ENCODE measurements around the gene HOXA3. TPM values are rescaled to one million over a fixed set of nuclear protein-coding genes. Genes with fewer than 3 reads are reported as not detected.
A peak's percentile ranks its signal among the peaks of the same experiment; 100 is the strongest.

HOXA3 gene
- total and polyA plus RNA-seq, 5 donors = 0.28 to 1.3 (median 0.51) TPM

GRCh38 chr7:27175626-27176523 is 23.5 kb upstream of the HOXA3 start:
- intact Hi-C loops (cut with DNase I) = no loop called here
- peaks cover 5% of the 10 kb centered on the region for H3K27me3 ChIP-seq (ENCODE audit: control insufficient read depth, insufficient read depth)
- H3K4me3 ChIP-seq (ENCODE audit: low read length) = no peak overlapping the region
- H3K9me3 ChIP-seq (ENCODE audit: control insufficient read depth, low read length) = no peaks in the 10 kb centered on the region
- no peak for ATAC-seq
- WGBS = 52% methylated on average over 40 of the region's 40 CpGs
- peak in 2 of 3 donors; percentile 18 to 53 for DNase-seq
- no peaks in the 10 kb centered on the region for H3K4me1 ChIP-seq (ENCODE audit: control insufficient read depth, insufficient read depth, low read length)
- no peak overlapping the region for H3K27ac ChIP-seq (ENCODE audit: low read length)

GRCh38 chr7:27174874-27175625 is 22.7 kb upstream of the HOXA3 start:
- peak in 2 of 3 donors; percentile 3 to 29 for DNase-seq
- Histone ChIP-seq H3K27me3 (ENCODE audit: control insufficient read depth, insufficient read depth) (peaks cover 5% of the 10 kb centered on the region), H3K27ac (ENCODE audit: low read length) (no peak overlapping the region), H3K4me1 (ENCODE audit: control insufficient read depth, insufficient read depth, low read length) (no peaks in the 10 kb centered on the region), H3K4me3 (ENCODE audit: low read length) (no peak overlapping the region), H3K9me3 (ENCODE audit: control insufficient read depth, low read length) (no peaks in the 10 kb centered on the region)
- intact Hi-C loops (cut with DNase I) = no loop called here
- 49% methylated on average over 12 of the region's 12 CpGs for WGBS
- peak in 1 of 2 donors; percentile 30 for ATAC-seq

- peak within 1 kb of the TSS; percentile 29 for H3K4me3 ChIP-seq (ENCODE audit: low read length)
- 6% methylated on average over 82 of the region's 82 CpGs for WGBS
- DNase-seq (peak in 2 of 3 donors; percentile 43 to 44), ATAC-seq (no peak)
- no peaks in the 10 kb centered on the region for H3K9me3 ChIP-seq (ENCODE audit: control insufficient read depth, low read length)
- no peaks in the 10 kb centered on the region for H3K4me1 ChIP-seq (ENCODE audit: control insufficient read depth, insufficient read depth, low read length)
- intact Hi-C loops (cut with DNase I) = no loop called here
- H3K27ac ChIP-seq (ENCODE audit: low read length) = no peak within 1 kb of the TSS
- H3K27me3 ChIP-seq (ENCODE audit: control insufficient read depth, insufficient read depth) = peaks cover 5% of the 10 kb centered on the region
Measured at GRCh38 chr7:27173956-27174873, 21.8 kb upstream of the HOXA3 start, which contains the start of gene HOXA10. TSS of gene HOXA10 (minus strand) at chr7:27174320. CDS start at chr7:27174306, 14 bp downstream.

GRCh38 chr7:27173511-27173955 is 21.1 kb upstream of the HOXA3 start:
- Histone ChIP-seq H3K9me3 (ENCODE audit: control insufficient read depth, low read length) (no peaks in the 10 kb centered on the region), H3K27me3 (ENCODE audit: control insufficient read depth, insufficient read depth) (peaks cover 5% of the 10 kb centered on the region), H3K27ac (ENCODE audit: low read length) (no peak overlapping the region), H3K4me3 (ENCODE audit: low read length) (peak overlapping the region; percentile 29), H3K4me1 (ENCODE audit: control insufficient read depth, insufficient read depth, low read length) (no peaks in the 10 kb centered on the region)
- 1% methylated on average over 59 of the region's 59 CpGs for WGBS
- intact Hi-C loops (cut with DNase I) = no loop called here
- DNase-seq = peak in 2 of 3 donors; percentile 62 to 67
- ATAC-seq = no peak

- Histone ChIP-seq H3K27me3 (ENCODE audit: control insufficient read depth, insufficient read depth) (peaks cover 5% of the 10 kb centered on the region), H3K9me3 (ENCODE audit: control insufficient read depth, low read length) (no peaks in the 10 kb centered on the region), H3K27ac (ENCODE audit: low read length) (no peak overlapping the region), H3K4me3 (ENCODE audit: low read length) (peak overlapping the region; percentile 29), H3K4me1 (ENCODE audit: control insufficient read depth, insufficient read depth, low read length) (no peaks in the 10 kb centered on the region)
- intact Hi-C loops (cut with DNase I) = no loop called here
- ATAC-seq (peak in 1 of 2 donors; percentile 29), DNase-seq (peak in 2 of 3 donors; percentile 50 to 64)
- WGBS = 2% methylated on average over 58 of the region's 58 CpGs
Measured at GRCh38 chr7:27172823-27173510, 20.6 kb upstream of the HOXA3 start.

GRCh38 chr7:27172315-27172774 is 20.0 kb upstream of the HOXA3 start:
- ATAC-seq = no peak
- H3K27me3 ChIP-seq (ENCODE audit: control insufficient read depth, insufficient read depth) = no peaks in the 10 kb centered on the region
- H3K27ac ChIP-seq (ENCODE audit: low read length) = no peak overlapping the region
- no peaks in the 10 kb centered on the region for H3K9me3 ChIP-seq (ENCODE audit: control insufficient read depth, low read length)
- WGBS = 10% methylated on average over 10 of the region's 10 CpGs
- no peaks in the 10 kb centered on the region for H3K4me1 ChIP-seq (ENCODE audit: control insufficient read depth, insufficient read depth, low read length)
- H3K4me3 ChIP-seq (ENCODE audit: low read length) = no peak overlapping the region
- peak in 2 of 3 donors; percentile 4 to 11 for DNase-seq
- intact Hi-C loops (cut with DNase I) = no loop called here

GRCh38 chr7:27171637-27172314 is 19.4 kb upstream of the HOXA3 start:
- 8% methylated on average over 30 of the region's 30 CpGs for WGBS
- no peaks in the 10 kb centered on the region for H3K27me3 ChIP-seq (ENCODE audit: control insufficient read depth, insufficient read depth)
- no peaks in the 10 kb centered on the region for H3K9me3 ChIP-seq (ENCODE audit: control insufficient read depth, low read length)
- DNase-seq = peak in 2 of 3 donors; percentile 8 to 46
- no peak overlapping the region for H3K27ac ChIP-seq (ENCODE audit: low read length)
- ATAC-seq = no peak
- no peaks in the 10 kb centered on the region for H3K4me1 ChIP-seq (ENCODE audit: control insufficient read depth, insufficient read depth, low read length)
- no peak overlapping the region for H3K4me3 ChIP-seq (ENCODE audit: low read length)
- intact Hi-C loops (cut with DNase I) = no loop called here

- no peak for ATAC-seq
- no peak overlapping the region for H3K27ac ChIP-seq (ENCODE audit: low read length)
- H3K4me3 ChIP-seq (ENCODE audit: low read length) = no peak overlapping the region
- H3K4me1 ChIP-seq (ENCODE audit: control insufficient read depth, insufficient read depth, low read length) = no peaks in the 10 kb centered on the region
- H3K9me3 ChIP-seq (ENCODE audit: control insufficient read depth, low read length) = no peaks in the 10 kb centered on the region
- WGBS = 10% methylated on average over 8 of the region's 8 CpGs
- peak in 2 of 3 donors; percentile 33 for DNase-seq
- no peaks in the 10 kb centered on the region for H3K27me3 ChIP-seq (ENCODE audit: control insufficient read depth, insufficient read depth)
- intact Hi-C loops (cut with DNase I) = no loop called here
Measured at GRCh38 chr7:27171325-27171636, 18.9 kb upstream of the HOXA3 start.

GRCh38 chr7:27170426-27171324 is 18.3 kb upstream of the HOXA3 start:
- intact Hi-C loops (cut with DNase I) = no loop called here
- no peak overlapping the region for H3K27ac ChIP-seq (ENCODE audit: low read length)
- DNase-seq (no peak), ATAC-seq (no peak)
- H3K4me1 ChIP-seq (ENCODE audit: control insufficient read depth, insufficient read depth, low read length) = no peaks in the 10 kb centered on the region
- H3K4me3 ChIP-seq (ENCODE audit: low read length) = no peak overlapping the region
- no peaks in the 10 kb centered on the region for H3K27me3 ChIP-seq (ENCODE audit: control insufficient read depth, insufficient read depth)
- no peaks in the 10 kb centered on the region for H3K9me3 ChIP-seq (ENCODE audit: control insufficient read depth, low read length)
- WGBS = 18% methylated on average over 11 of the region's 11 CpGs
